Smooth muscle cell (in vitro differentiated cells): ENCODE results near the gene SCN3A. TPM values are rescaled to one million over a fixed set of nuclear protein-coding genes. Genes with fewer than 3 reads are reported as not detected.

Experiments used
- DNase-seq: peaks from one replicate; lab custom pipeline; 2025; ENCODE audit not compliant: unreplicated experiment; lab: John Stamatoyannopoulos, UW
- H2AFZ ChIP-seq: fragments of 200-600 bp; sonication (generic); 2 replicates; pipeline ENCODE4 v1.6.0; 2016; ENCODE audit warnings: antibody characterized with exemption, low read depth, mild to moderate bottlenecking
- H3F3A ChIP-seq: fragments of 200-600 bp; sonication (generic); 2 replicates; pipeline ENCODE4 v1.6.0; 2017; ENCODE audit warnings: antibody characterized with exemption, low read depth
- H3K27ac ChIP-seq: fragments of 200-600 bp; sonication (generic); 2 replicates; pipeline ENCODE4 v1.5.1; 2016; ENCODE audit warnings: low read depth, mild to moderate bottlenecking
- H3K27me3 ChIP-seq: fragments of 200-600 bp; sonication (generic); 2 replicates; pipeline ENCODE4 v1.6.1; 2016; ENCODE audit warnings: low read depth, mild to moderate bottlenecking
- H3K36me3 ChIP-seq: fragments of 200-600 bp; sonication (generic); 2 replicates; pipeline ENCODE4 v1.5.1; 2016; ENCODE audit warnings: low read depth
- H3K4me1 ChIP-seq: fragments of 200-600 bp; sonication (generic); 2 replicates; pipeline ENCODE4 v1.5.1; 2016; ENCODE audit warnings: low read depth
- H3K4me2 ChIP-seq: fragments of 200-600 bp; sonication (generic); 2 replicates; pipeline ENCODE4 v1.6.0; 2016; ENCODE audit warnings: mild to moderate bottlenecking
- H3K4me3 ChIP-seq: fragments of 200-600 bp; sonication (generic); 2 replicates; pipeline ENCODE4 v1.5.1; 2016; ENCODE audit warnings: mild to moderate bottlenecking
- H3K79me2 ChIP-seq: fragments of 200-600 bp; sonication (generic); 2 replicates; pipeline ENCODE4 v1.6.0; 2016; ENCODE audit warnings: low read depth, mild to moderate bottlenecking
- H3K9ac ChIP-seq: fragments of 200-600 bp; sonication (generic); 2 replicates; pipeline ENCODE4 v1.6.0; 2016; ENCODE audit warnings: low read depth
- H3K9me3 ChIP-seq: fragments of 200-600 bp; sonication (generic); replicated peaks from 2 replicates; pipeline ENCODE4 v1.5.1; 2016; ENCODE audit warnings: low read depth
- H4K20me1 ChIP-seq: fragments of 200-600 bp; sonication (generic); 2 replicates; pipeline ENCODE4 v1.6.0; 2016; ENCODE audit warnings: low read depth
- WGBS: methylation state at CpG from one replicate; pipeline ENCODE4 v1.1.7; 2016; ENCODE audit warnings: low lambda C conversion rate; 5-methylcytosine and 5-hydroxymethylcytosine counted together
- polyA plus RNA-seq: library from polyadenylated mRNA; unstranded; fragments of >200 nt; fragmentation: Nextera tagmentation; extraction: Ambion mirVana; gene quantifications from 2 replicates; pipeline ENCODE4 v1.2.1, GENCODE V29; 2016
- total RNA-seq: library from RNA; depleted of rRNA; stranded (reverse); fragments of >200 nt; gene quantifications from 2 replicates; pipeline ENCODE4 v1.2.3, GENCODE V29; 2014
- TF ChIP-seq, protein P1 (sequence below): fragments of 200-600 bp; sonication (generic); IDR thresholded peaks from 2 replicates; pipeline ENCODE4 v1.5.1; 2017; ENCODE audit warnings: borderline replicate concordance, mild to moderate bottlenecking, antibody characterized with exemption; ENCODE audit not compliant: insufficient read depth, poor library complexity, severe bottlenecking

Gene SCN3A
- total and polyA plus RNA-seq, 2 experiments from 2014 or later = not detected

DNA sequence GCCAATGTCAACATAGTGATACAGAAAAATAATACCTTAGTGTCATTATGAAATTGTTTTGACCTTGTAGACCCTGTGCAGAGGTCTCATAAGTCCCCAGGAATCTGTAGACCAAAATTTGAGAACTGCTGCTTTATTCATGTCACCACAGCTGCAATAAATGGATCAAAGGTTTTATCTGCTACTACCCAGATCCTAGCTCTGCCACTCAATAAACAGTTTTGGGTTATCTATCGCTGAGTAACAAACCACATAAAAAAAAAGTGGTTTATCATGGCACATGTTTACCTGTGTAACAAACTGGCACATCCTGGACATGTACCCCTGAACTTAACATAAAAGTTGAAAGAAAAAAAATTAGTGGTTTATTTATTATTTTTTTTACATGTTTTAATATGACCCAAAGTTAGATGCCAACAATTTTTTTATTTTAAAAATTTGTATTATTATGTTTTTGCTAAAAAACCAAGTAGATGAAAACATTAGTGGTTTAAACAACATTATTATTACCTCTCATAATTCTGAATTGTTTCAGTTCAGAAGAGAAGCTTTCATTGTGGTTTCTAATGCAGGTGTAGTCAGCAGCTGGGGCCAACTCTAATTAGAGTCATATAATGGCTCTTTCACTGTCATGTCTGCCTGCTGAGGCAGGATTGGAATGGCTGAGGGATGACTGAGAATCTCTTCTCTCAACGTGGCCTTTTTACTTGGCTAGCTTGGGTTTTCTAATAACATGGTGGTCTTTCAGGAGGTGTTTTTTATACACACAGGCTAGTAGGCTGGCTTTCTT is 145.2 kb downstream of the SCN3A start:
- Histone ChIP-seq H4K20me1 (no peaks in the 10 kb centered on the region), H2AFZ (no peak overlapping the region), H3K4me3 (no peak overlapping the region), H3K27ac (no peak overlapping the region), H3K9me3 (no peaks in the 10 kb centered on the region), H3K27me3 (no peaks in the 10 kb centered on the region), H3F3A (no peaks in the 10 kb centered on the region), H3K79me2 (no peaks in the 10 kb centered on the region), H3K9ac (no peak overlapping the region), H3K4me2 (no peak overlapping the region), H3K4me1 (peaks cover 7% of the 10 kb centered on the region), H3K36me3 (no peaks in the 10 kb centered on the region)
- WGBS = 61% methylated on average over 2 of the region's 2 CpGs
- TF ChIP-seq, protein P1, sequence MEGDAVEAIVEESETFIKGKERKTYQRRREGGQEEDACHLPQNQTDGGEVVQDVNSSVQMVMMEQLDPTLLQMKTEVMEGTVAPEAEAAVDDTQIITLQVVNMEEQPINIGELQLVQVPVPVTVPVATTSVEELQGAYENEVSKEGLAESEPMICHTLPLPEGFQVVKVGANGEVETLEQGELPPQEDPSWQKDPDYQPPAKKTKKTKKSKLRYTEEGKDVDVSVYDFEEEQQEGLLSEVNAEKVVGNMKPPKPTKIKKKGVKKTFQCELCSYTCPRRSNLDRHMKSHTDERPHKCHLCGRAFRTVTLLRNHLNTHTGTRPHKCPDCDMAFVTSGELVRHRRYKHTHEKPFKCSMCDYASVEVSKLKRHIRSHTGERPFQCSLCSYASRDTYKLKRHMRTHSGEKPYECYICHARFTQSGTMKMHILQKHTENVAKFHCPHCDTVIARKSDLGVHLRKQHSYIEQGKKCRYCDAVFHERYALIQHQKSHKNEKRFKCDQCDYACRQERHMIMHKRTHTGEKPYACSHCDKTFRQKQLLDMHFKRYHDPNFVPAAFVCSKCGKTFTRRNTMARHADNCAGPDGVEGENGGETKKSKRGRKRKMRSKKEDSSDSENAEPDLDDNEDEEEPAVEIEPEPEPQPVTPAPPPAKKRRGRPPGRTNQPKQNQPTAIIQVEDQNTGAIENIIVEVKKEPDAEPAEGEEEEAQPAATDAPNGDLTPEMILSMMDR = no peak
- DNase-seq = no peak

DNA sequence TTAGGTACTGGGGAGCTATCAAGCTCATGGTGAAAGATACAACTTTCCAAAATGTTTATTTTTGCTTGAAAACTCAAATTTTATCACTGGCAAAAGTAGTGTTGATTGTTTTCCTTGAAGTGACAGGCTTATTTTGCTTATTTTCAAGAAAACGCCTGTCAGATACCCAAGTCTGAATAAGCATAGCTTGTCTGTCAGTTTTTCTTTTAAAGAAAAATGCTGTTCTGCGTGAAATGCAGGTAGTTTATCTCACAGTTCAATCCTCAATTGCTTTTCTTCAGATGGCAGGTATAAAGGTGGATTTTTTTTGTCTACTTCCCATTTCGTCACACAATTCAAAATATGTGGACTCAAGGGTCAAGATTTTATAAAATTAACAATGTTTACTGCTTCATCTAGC is 145.9 kb downstream of the SCN3A start:
- TF ChIP-seq, protein P1 = no peak
- Histone ChIP-seq H3F3A (no peaks in the 10 kb centered on the region), H3K9ac (no peak overlapping the region), H4K20me1 (no peaks in the 10 kb centered on the region), H2AFZ (no peak overlapping the region), H3K4me2 (no peak overlapping the region), H3K4me1 (peaks cover 7% of the 10 kb centered on the region), H3K27ac (no peak overlapping the region), H3K9me3 (no peaks in the 10 kb centered on the region), H3K4me3 (no peak overlapping the region), H3K27me3 (no peaks in the 10 kb centered on the region), H3K36me3 (no peaks in the 10 kb centered on the region), H3K79me2 (no peaks in the 10 kb centered on the region)
- DNase-seq = no peak
- 92% methylated on average over 3 of the region's 3 CpGs for WGBS

DNA sequence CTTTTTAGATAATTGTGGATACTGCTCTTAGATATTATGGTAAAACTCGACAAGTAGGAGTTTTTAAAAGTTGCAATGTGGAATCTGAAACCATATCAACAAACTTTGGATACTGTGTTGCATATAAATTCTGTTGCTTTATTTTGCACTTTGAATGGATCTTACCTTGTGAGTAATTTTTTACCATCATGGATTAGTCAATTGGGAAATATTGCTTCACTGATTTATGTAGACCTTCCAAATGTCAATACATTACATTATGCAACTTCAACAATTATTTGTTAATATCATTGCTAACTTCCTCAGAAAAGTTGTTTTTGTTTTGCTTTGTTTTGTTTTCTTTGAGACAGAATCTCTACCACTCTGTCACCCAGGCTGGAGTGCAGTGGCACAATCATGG is 146.5 kb downstream of the SCN3A start:
- DNase-seq = no peak
- Histone ChIP-seq H3K27ac (no peak overlapping the region), H3K4me1 (peaks cover 7% of the 10 kb centered on the region), H4K20me1 (no peaks in the 10 kb centered on the region), H2AFZ (no peak overlapping the region), H3K9me3 (no peaks in the 10 kb centered on the region), H3K36me3 (no peaks in the 10 kb centered on the region), H3F3A (no peaks in the 10 kb centered on the region), H3K27me3 (no peaks in the 10 kb centered on the region), H3K79me2 (no peaks in the 10 kb centered on the region), H3K4me2 (no peak overlapping the region), H3K9ac (no peak overlapping the region), H3K4me3 (no peak overlapping the region)
- TF ChIP-seq, protein P1 = no peak
- WGBS = 90% methylated on average over 1 of the region's 1 CpG

DNA sequence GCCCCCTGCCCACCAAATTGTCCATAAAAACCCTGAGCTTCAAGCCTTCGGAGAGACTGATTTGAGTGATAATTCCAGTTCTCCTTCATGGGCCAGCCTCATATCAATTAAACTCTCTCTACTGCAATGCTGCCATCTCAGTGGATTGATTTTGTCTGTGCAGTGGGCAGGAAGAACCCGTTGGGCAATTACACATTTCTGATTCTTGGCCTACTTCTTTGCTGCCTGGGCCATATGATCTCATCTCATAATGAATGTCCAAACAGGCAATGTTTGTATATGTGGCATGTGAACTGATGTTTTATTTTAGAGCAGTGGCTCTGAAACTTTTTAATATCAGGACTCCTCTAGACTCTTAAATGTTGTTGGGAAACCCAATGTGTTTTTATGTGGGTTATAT is 147.3 kb downstream of the SCN3A start:
- no peak overlapping the region for H3K27ac ChIP-seq

More for the DNA sequence above, 147.3 kb downstream of the SCN3A start:
- no peaks in the 10 kb centered on the region for H3K9me3 ChIP-seq
- TF ChIP-seq, protein P1 = no peak
- no peak for DNase-seq
- H3K4me1 ChIP-seq = peaks cover 7% of the 10 kb centered on the region
- no peak overlapping the region for H2AFZ ChIP-seq
- no peaks in the 10 kb centered on the region for H3K79me2 ChIP-seq
- H4K20me1 ChIP-seq = no peaks in the 10 kb centered on the region
- H3K9ac ChIP-seq = no peak overlapping the region
- H3K4me3 ChIP-seq = no peak overlapping the region
- no peaks in the 10 kb centered on the region for H3K27me3 ChIP-seq
- H3F3A ChIP-seq = no peaks in the 10 kb centered on the region
- WGBS = 82% methylated on average over 2 of the region's 2 CpGs
- no peak overlapping the region for H3K4me2 ChIP-seq
- no peaks in the 10 kb centered on the region for H3K36me3 ChIP-seq
